ENCODE data around the gene APPL2.

- TF ChIP-seq CTCF (IDR thresholded peaks at IDR 0.05) (no peak), POLR2A (IDR thresholded peaks at IDR 0.05) (no peak)
These were observed 16.9 kb upstream of the APPL2 start for GRCh38 chr12:105252901-105253300.

All from esophagus squamous epithelium (tissue), 4 donors.